Measurements from ENCODE around the gene CCDC146. TPM values are rescaled to one million over a fixed set of nuclear protein-coding genes. Genes with fewer than 3 reads are reported as not detected.

Gene CCDC146
- total and polyA plus RNA-seq, 3 experiments from 2014 or later, result 1.2 to 5.6 (median 1.5) TPM

DNA sequence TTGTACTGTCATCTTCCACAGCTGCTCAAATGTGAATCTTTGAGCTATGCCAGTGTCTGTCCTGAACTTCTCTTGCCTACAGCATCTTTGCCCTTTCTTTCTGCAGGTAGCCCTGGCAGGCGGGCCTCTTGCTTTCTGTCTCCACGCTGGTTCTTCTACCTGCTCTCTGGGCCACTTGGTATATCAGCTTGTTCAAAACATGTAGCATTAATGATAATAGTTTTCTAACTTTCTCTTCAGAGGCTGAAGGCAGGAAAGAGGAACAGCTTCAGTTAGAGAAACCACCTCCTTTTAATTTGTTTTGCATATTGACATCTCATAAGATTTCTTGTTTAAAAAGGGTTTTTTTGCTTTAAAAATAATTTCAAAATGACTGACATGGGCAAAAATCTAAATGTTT is 78.1 kb downstream of the CCDC146 start:
- Mint-ChIP-seq H3K4me1 (peaks cover 35 to 60% (median 40%) of the 10 kb centered on the region in 3 donors), H3K36me3 (peaks cover 0 to 12% (median 4%) of the 10 kb centered on the region in 3 donors), H3K27ac (peak overlapping the region in 4 of 8 donors; percentile 4 to 96 (median 54)), H3K9me3 (no peaks in the 10 kb centered on the region), H3K4me3 (peak overlapping the region; percentile 16 to 91 (median 58)), H3K27me3 (no peaks in the 10 kb centered on the region)
- Histone ChIP-seq H3K27me3 (ENCODE audit: insufficient read depth, low read length, poor library complexity, severe bottlenecking) (no peaks in the 10 kb centered on the region), H3K4me1 (ENCODE audit: insufficient read depth, low read length) (peaks cover 21% of the 10 kb centered on the region), H3K9me3 (ENCODE audit: low read length) (no peaks in the 10 kb centered on the region), H3K27ac (ENCODE audit: low read depth, low read length) (no peak overlapping the region), H3K4me3 (ENCODE audit: low read length) (no peak overlapping the region), H3K36me3 (ENCODE audit: insufficient read depth, low read length) (no peaks in the 10 kb centered on the region)
- DNase-seq, result no peak
- ChIA-PET CTCF (interaction anchor here (1.0 to 2.5 kb wide), 4 partner anchors 8 to 78 kb away, joined by 3 to 6 read pairs (median 3); partner anchors contain the start of gene CCDC146), POLR2A (no interaction called here)

DNA sequence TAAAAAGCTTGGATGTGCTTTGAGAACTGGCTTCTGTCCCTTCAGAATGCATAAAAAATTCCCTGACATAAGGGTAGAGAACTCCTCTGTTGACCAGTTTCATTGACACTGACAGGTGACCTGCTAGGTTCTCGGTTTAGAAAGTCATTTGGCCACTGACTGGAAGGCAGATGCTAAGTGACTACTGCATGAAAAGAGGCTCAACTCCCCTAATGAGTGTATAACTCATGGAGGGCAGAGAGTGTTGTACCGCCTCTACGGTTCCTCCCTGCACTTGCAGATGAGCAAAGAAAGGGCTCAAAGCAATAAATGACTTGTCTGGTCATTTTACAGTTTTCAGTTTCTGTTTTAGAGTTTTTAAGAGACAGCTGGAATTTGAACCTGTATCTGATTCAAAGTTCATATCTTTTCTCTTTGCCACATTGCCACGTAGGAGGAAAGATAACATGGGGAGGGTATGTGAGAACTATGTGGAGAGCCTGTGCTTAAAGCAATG is 80.1 kb downstream of the CCDC146 start:
- H3K27me3 ChIP-seq (ENCODE audit: insufficient read depth, low read length, poor library complexity, severe bottlenecking), result no peaks in the 10 kb centered on the region
- no peak overlapping the region for H3K27ac ChIP-seq (ENCODE audit: low read depth, low read length)
- H3K4me3 Mint-ChIP-seq, result peak overlapping the region in 1 of 7 donors; percentile 8
- POLR2A ChIA-PET, result interaction anchor here (0.6 kb wide), 1 partner anchor 9 kb away, joined by 7 read pairs; no protein-coding TSS in a partner anchor
- peaks cover 0 to 7% (median 0%) of the 10 kb centered on the region in 3 donors for H3K36me3 Mint-ChIP-seq
- DNase-seq, result no peak
- peaks cover 30 to 41% (median 33%) of the 10 kb centered on the region in 3 donors for H3K4me1 Mint-ChIP-seq
- CTCF ChIA-PET, result interaction anchor here (2.5 kb wide), 1 partner anchor 44 kb away, joined by 6 read pairs; no protein-coding TSS in a partner anchor
- no peaks in the 10 kb centered on the region for H3K27me3 Mint-ChIP-seq
- no peak overlapping the region for H3K27ac Mint-ChIP-seq
- no peaks in the 10 kb centered on the region for H3K9me3 Mint-ChIP-seq
- H3K36me3 ChIP-seq (ENCODE audit: insufficient read depth, low read length), result no peaks in the 10 kb centered on the region
- H3K9me3 ChIP-seq (ENCODE audit: low read length), result no peaks in the 10 kb centered on the region
- H3K4me1 ChIP-seq (ENCODE audit: insufficient read depth, low read length), result peaks cover 21% of the 10 kb centered on the region
- H3K4me3 ChIP-seq (ENCODE audit: low read length), result no peak overlapping the region

DNA sequence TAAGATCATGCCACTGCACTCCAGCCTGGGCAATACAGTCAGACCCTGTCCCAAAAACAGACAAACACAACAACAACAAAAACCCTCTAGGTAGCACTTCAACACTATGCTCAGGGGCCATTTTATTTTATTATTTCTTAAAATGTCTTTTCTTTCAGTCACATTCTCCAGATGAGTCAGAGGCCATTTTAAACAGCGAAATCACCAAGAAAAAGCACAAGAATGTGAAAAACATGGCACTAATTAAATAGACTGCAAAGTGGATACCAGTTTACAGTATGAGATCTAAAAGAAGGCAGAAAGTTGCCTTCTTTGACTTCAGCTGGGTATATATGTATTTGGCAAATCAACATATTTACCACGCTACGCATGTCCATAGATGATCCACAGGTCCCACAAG is 83.3 kb downstream of the CCDC146 start:
- Histone ChIP-seq H3K9me3 (ENCODE audit: low read length) (peaks cover 8% of the 10 kb centered on the region), H3K4me1 (ENCODE audit: insufficient read depth, low read length) (peaks cover under 1% of the 10 kb centered on the region), H3K27ac (ENCODE audit: low read depth, low read length) (no peak overlapping the region), H3K36me3 (ENCODE audit: insufficient read depth, low read length) (no peaks in the 10 kb centered on the region), H3K4me3 (ENCODE audit: low read length) (no peak overlapping the region), H3K27me3 (ENCODE audit: insufficient read depth, low read length, poor library complexity, severe bottlenecking) (no peaks in the 10 kb centered on the region)
- Mint-ChIP-seq H3K4me1 (peaks cover 2 to 11% (median 4%) of the 10 kb centered on the region in 3 donors), H3K27ac (no peak overlapping the region), H3K36me3 (peaks cover 10 to 24% (median 14%) of the 10 kb centered on the region in 3 donors), H3K27me3 (no peaks in the 10 kb centered on the region), H3K4me3 (no peak overlapping the region), H3K9me3 (peaks cover 17 to 24% (median 18%) of the 10 kb centered on the region in 5 donors)
- ChIA-PET POLR2A (no interaction called here), CTCF (interaction anchor here (0.8 kb wide), 1 partner anchor 9 kb away, joined by 3 read pairs; no protein-coding TSS in a partner anchor)
- DNase-seq, result no peak

DNA sequence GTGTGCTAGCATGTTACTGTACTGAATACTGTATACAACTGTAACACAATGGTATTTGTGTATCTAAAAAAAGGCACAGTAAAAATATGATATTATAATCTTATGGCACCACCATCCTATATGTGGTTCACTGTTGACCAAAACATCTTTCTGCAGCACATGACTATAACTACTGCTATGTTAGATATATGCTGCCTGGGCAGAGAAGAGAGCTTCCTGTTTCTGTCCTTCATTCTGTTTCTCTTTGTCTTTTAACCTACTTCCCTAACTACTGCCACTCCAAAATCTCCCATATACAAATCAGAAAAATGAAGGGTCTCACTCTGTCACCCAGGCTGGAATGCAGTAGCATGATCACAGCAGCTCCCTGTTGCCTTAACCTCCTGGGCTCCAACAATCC is 86.0 kb downstream of the CCDC146 start:
- Histone ChIP-seq H3K4me3 (ENCODE audit: low read length) (no peak overlapping the region), H3K9me3 (ENCODE audit: low read length) (peaks cover 8% of the 10 kb centered on the region), H3K27ac (ENCODE audit: low read depth, low read length) (no peak overlapping the region), H3K36me3 (ENCODE audit: insufficient read depth, low read length) (no peaks in the 10 kb centered on the region), H3K4me1 (ENCODE audit: insufficient read depth, low read length) (no peaks in the 10 kb centered on the region), H3K27me3 (ENCODE audit: insufficient read depth, low read length, poor library complexity, severe bottlenecking) (no peaks in the 10 kb centered on the region)
- Mint-ChIP-seq H3K9me3 (peaks cover 20 to 27% (median 22%) of the 10 kb centered on the region in 5 donors), H3K27me3 (no peaks in the 10 kb centered on the region), H3K27ac (peak overlapping the region in 1 of 8 donors; percentile 68), H3K4me1 (no peaks in the 10 kb centered on the region), H3K36me3 (peaks cover 10 to 28% (median 14%) of the 10 kb centered on the region in 3 donors), H3K4me3 (no peak overlapping the region)
- DNase-seq, result no peak
- ChIA-PET CTCF (no interaction called here), POLR2A (no interaction called here)

DNA sequence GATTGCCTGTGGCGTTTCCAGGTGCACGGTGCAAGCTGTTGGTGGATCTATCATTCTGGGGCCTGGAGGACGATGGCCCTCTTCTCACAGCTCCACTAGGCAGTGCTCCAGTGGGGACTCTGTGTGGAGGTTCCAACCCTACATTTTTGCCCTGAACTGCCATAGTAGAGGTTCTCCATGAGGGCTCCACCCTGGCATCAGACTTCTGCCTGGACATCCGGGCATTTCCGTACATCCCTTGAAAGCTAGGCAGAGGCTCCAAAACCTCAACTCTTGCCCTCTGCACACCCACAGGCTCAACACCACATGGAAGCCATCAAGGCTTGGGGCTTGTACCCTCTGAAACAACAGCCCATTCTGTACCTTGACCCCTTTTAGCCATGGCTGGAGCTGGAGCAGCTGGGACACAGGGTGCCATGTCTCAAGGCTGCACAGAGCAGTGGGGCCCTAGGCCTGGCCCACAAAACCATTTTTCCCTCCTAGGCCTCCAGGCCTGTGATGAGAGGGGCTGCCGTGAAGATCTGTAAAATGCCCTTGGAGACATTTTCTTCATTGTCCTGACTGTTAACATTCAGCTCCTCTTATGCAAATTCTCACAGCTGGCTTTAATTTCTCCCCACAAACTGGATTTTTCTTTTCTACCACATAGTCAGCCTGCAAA is 87.2 kb downstream of the CCDC146 start:
- Mint-ChIP-seq H3K4me1 (no peaks in the 10 kb centered on the region), H3K36me3 (peaks cover 10 to 28% (median 14%) of the 10 kb centered on the region in 3 donors), H3K27ac (no peak overlapping the region), H3K4me3 (no peak overlapping the region), H3K27me3 (no peaks in the 10 kb centered on the region), H3K9me3 (peaks cover 20 to 27% (median 22%) of the 10 kb centered on the region in 5 donors)
- H3K4me3 ChIP-seq (ENCODE audit: low read length), result no peak overlapping the region
- no peak for DNase-seq
- H3K27me3 ChIP-seq (ENCODE audit: insufficient read depth, low read length, poor library complexity, severe bottlenecking), result no peaks in the 10 kb centered on the region
- no peaks in the 10 kb centered on the region for H3K4me1 ChIP-seq (ENCODE audit: insufficient read depth, low read length)
- ChIA-PET POLR2A (no interaction called here), CTCF (no interaction called here)
- peaks cover 8% of the 10 kb centered on the region for H3K9me3 ChIP-seq (ENCODE audit: low read length)
- no peaks in the 10 kb centered on the region for H3K36me3 ChIP-seq (ENCODE audit: insufficient read depth, low read length)
- no peak overlapping the region for H3K27ac ChIP-seq (ENCODE audit: low read depth, low read length)

DNA sequence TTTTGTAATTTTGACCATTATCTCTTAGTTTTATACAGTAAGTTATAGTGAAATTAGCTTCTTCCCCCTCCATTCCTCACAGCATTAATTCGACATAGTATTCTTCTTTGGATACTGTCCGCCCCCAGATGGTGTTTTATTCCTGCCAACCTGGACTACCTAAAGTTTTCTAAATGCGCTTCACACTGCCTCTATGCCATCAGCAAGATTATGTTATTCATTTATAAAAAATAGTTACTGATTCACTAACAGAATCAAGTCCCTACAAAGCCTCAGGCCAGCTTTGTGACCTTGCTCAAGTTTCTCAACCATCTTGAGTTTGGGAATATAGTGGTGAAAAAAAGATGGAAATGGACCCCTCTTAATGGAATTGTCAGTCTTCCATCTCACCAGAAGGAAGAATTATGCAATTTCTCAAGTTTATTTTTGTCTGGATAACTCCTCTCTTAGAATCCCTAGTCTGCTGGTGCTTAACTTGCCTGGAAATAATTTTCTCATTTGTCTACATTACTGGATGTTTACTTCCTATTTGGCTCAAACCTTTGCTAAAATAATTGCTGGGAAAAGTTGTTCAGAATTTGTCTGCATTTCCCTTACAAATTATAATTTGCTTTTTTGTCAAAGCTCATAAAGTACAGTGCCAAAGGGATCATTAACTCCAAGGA is 93.9 kb downstream of the CCDC146 start:
- Histone ChIP-seq H3K4me3 (ENCODE audit: low read length) (no peak overlapping the region), H3K27ac (ENCODE audit: low read depth, low read length) (no peak overlapping the region), H3K27me3 (ENCODE audit: insufficient read depth, low read length, poor library complexity, severe bottlenecking) (no peaks in the 10 kb centered on the region), H3K36me3 (ENCODE audit: insufficient read depth, low read length) (no peaks in the 10 kb centered on the region), H3K9me3 (ENCODE audit: low read length) (no peaks in the 10 kb centered on the region), H3K4me1 (ENCODE audit: insufficient read depth, low read length) (no peaks in the 10 kb centered on the region)
- Mint-ChIP-seq H3K9me3 (peaks cover 6 to 12% (median 8%) of the 10 kb centered on the region in 5 donors), H3K4me1 (no peaks in the 10 kb centered on the region), H3K27me3 (no peaks in the 10 kb centered on the region), H3K4me3 (no peak overlapping the region), H3K27ac (peak overlapping the region in 1 of 8 donors; percentile 35), H3K36me3 (peaks cover 2 to 16% (median 3%) of the 10 kb centered on the region in 3 donors)
- no peak for DNase-seq
- ChIA-PET CTCF (no interaction called here), POLR2A (no interaction called here)

DNA sequence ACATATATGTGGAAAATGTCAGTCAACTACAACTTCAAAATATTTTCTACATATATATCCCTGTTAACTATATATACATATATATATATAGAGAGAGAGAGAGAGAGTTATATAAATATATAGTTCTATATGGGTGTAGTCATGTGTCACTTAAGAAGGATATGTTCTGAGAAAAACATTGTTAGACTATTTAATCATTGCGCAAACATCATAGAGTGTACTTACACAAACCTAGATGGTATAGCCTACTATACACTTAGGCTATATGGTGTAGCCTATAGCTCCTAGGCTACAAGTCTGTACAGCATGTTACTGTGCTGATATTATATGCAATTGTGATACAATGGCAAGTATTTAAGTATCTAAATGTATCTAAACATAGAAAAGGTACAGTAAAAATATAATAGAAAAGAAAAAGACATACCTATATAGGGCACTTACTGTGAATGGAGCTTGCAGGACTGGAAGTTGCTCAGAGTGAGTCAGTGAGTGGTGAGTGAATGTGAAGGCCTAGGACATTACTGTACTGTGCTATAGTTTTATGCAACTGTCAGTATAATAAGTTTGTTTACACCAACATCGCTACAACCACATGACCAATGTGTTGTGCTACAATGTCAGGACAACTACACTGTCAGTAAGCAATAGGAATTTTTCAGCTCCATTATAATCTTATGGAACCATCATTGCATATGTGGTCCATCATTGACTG is 95.2 kb downstream of the CCDC146 start:
- Histone ChIP-seq H3K4me1 (ENCODE audit: insufficient read depth, low read length) (peaks cover 4% of the 10 kb centered on the region), H3K36me3 (ENCODE audit: insufficient read depth, low read length) (no peaks in the 10 kb centered on the region), H3K27me3 (ENCODE audit: insufficient read depth, low read length, poor library complexity, severe bottlenecking) (no peaks in the 10 kb centered on the region), H3K9me3 (ENCODE audit: low read length) (no peaks in the 10 kb centered on the region), H3K4me3 (ENCODE audit: low read length) (no peak overlapping the region), H3K27ac (ENCODE audit: low read depth, low read length) (no peak overlapping the region)
- H3K9me3 Mint-ChIP-seq, result peaks cover 6 to 12% (median 8%) of the 10 kb centered on the region in 5 donors
- peaks cover under 1 to 12% (median 2%) of the 10 kb centered on the region in 3 donors for H3K4me1 Mint-ChIP-seq
- DNase-seq, result no peak
- H3K36me3 Mint-ChIP-seq, result peaks cover 2 to 22% (median 3%) of the 10 kb centered on the region in 3 donors
- H3K27ac Mint-ChIP-seq, result no peak overlapping the region
- H3K27me3 Mint-ChIP-seq, result no peaks in the 10 kb centered on the region
- POLR2A ChIA-PET, result no interaction called here
- CTCF ChIA-PET, result no interaction called here
- no peak overlapping the region for H3K4me3 Mint-ChIP-seq

All from CD8-positive, alpha-beta memory T cell (primary cell).